Hematopoietic multipotent progenitor cell treated with erythropoietin and hydrocortisone succinate and interleukin-3 and kit ligand, for 4 days (in vitro differentiated cells): ENCODE results near the gene SPDYE3.
"Not testable (repeated sequence)": the region's sequence is repeated elsewhere in the genome, so short reads cannot be mapped to it uniquely, and the experiment has no call there.

Experiments
- DNase-seq: peaks from one replicate; pipeline ENCODE4 v3.0.0-alpha.2; 2015

The SPDYE3 gene

GRCh38 chr7:100352230-100352781 lies 44.8 kb downstream of the SPDYE3 start:
- DNase-seq, result not testable (repeated sequence)

GRCh38 chr7:100352984-100353684 lies 45.6 kb downstream of the SPDYE3 start:
- DNase-seq, result no peak

GRCh38 chr7:100353685-100354330 lies 46.3 kb downstream of the SPDYE3 start:
- DNase-seq, result no peak

- DNase-seq, result no peak
Measured at GRCh38 chr7:100356416-100357068, 49.0 kb downstream of the SPDYE3 start.

- no peak for DNase-seq
Measured at GRCh38 chr7:100357131-100357561, 49.6 kb downstream of the SPDYE3 start.

GRCh38 chr7:100358027-100358856 lies 50.7 kb downstream of the SPDYE3 start, which contains the start of gene PILRB:
TSS of gene PILRB (plus strand) at chr7:100358117. CDS start at chr7:100358303, 186 bp downstream.
- DNase-seq, result no peak

- no peak for DNase-seq
Measured at GRCh38 chr7:100358857-100359212, 51.3 kb downstream of the SPDYE3 start.

GRCh38 chr7:100360135-100360854 lies 52.8 kb downstream of the SPDYE3 start:
- DNase-seq, result no peak

- DNase-seq, result no peak
Measured at GRCh38 chr7:100363098-100363497, 55.6 kb downstream of the SPDYE3 start.

GRCh38 chr7:100363797-100364196 lies 56.3 kb downstream of the SPDYE3 start:
- not testable (repeated sequence) for DNase-seq

GRCh38 chr7:100364480-100364879 lies 57.0 kb downstream of the SPDYE3 start:
- no peak for DNase-seq

- not testable (repeated sequence) for DNase-seq
Measured at GRCh38 chr7:100365998-100366367, 58.5 kb downstream of the SPDYE3 start.

GRCh38 chr7:100366411-100367250 lies 59.1 kb downstream of the SPDYE3 start:
- peak; percentile 64 for DNase-seq

GRCh38 chr7:100367251-100367620 lies 59.7 kb downstream of the SPDYE3 start:
- DNase-seq, result no peak

GRCh38 chr7:100367676-100368613 lies 60.4 kb downstream of the SPDYE3 start:
- DNase-seq, result peak; percentile 52

- DNase-seq, result peak; percentile 96
Measured at GRCh38 chr7:100369105-100369504, 61.6 kb downstream of the SPDYE3 start.

- DNase-seq, result no peak
Measured at GRCh38 chr7:100370303-100370702, 62.8 kb downstream of the SPDYE3 start.

GRCh38 chr7:100370746-100371145 lies 63.2 kb downstream of the SPDYE3 start:
- no peak for DNase-seq

- DNase-seq, result no peak
Measured at GRCh38 chr7:100371561-100372171, 64.2 kb downstream of the SPDYE3 start.
